ENCODE results near the gene ID3. TPM values are rescaled to one million over a fixed set of nuclear protein-coding genes. Genes with fewer than 3 reads are reported as not detected.

The ID3 gene
- total RNA-seq, result 115 and 223 TPM in 2 replicates

GRCh38 chr1:23559136-23559984 lies at the start of gene ID3:
TSS of gene ID3 (minus strand) at chr1:23559501. CDS start at chr1:23559426, 75 bp downstream.

GRCh38 chr1:23530747-23531561 lies 28.3 kb downstream of the ID3 start, which contains the start of gene E2F2:
TSS of gene E2F2 (minus strand) at chr1:23531233. CDS start at chr1:23530793, 440 bp downstream.

Other genes starting within 250 kb of the ID3 start
- 108 and 132 TPM in 2 replicates for gene HNRNPR, start 215.2 kb downstream of the ID3 start, total RNA-seq
- gene ZNF436, start 189.7 kb downstream of the ID3 start, total RNA-seq, result 16.6 and 19.2 TPM in 2 replicates
- 0.32 and 0.91 TPM in 2 replicates for gene TCEA3, start 134.8 kb downstream of the ID3 start, total RNA-seq
- gene ASAP3, start 75.3 kb downstream of the ID3 start, total RNA-seq, result 7.1 and 8.4 TPM in 2 replicates
- gene E2F2, start 28.3 kb downstream of the ID3 start, total RNA-seq, result 0.97 and 2.0 TPM in 2 replicates
- 897 and 1,608 TPM in 2 replicates for gene RPL11, start 132.3 kb upstream of the ID3 start, total RNA-seq
- 17.6 and 19.2 TPM in 2 replicates for gene ELOA, start 184.0 kb upstream of the ID3 start, total RNA-seq
- 37.7 and 44.2 TPM in 2 replicates for gene PITHD1, start 218.9 kb upstream of the ID3 start, total RNA-seq
- gene LYPLA2, start 231.6 kb upstream of the ID3 start, total RNA-seq, result 87.2 and 123 TPM in 2 replicates
- gene GALE, start 241.3 kb upstream of the ID3 start, total RNA-seq, result 64.3 and 77.4 TPM in 2 replicates

All from epithelial cell of umbilical artery (primary cell).